NCI-H1436 treated with DMSO at 0.1 percent for 48 hours (cell line): ENCODE measurements around the gene ZFC3H1.
"Not testable (repeated sequence)": the region's sequence is repeated elsewhere in the genome, so short reads cannot be mapped to it uniquely, and the experiment has no call there.

ENCODE experiments used
- DNase-seq: peaks from one replicate; lab custom pipeline; 2025; lab: John Stamatoyannopoulos, UW

The ZFC3H1 gene

GRCh38 chr12:71663561-71664410 lies at the start of gene ZFC3H1, which contains the start of gene THAP2:
Gene ZFC3H1 (minus strand): TSS chr12:71663848. CDS start chr12:71663610, 238 bp downstream.
Gene THAP2 (plus strand): TSS chr12:71664301. CDS start chr12:71664510, 209 bp downstream.
- peak; percentile 97 for DNase-seq

GRCh38 chr12:71710276-71711125 lies 46.9 kb upstream of the ZFC3H1 start:
- no peak for DNase-seq

GRCh38 chr12:71708658-71709057 lies 45.0 kb upstream of the ZFC3H1 start:
- no peak for DNase-seq

GRCh38 chr12:71704920-71705319 lies 41.3 kb upstream of the ZFC3H1 start:
- no peak for DNase-seq

- DNase-seq, result no peak
Measured at GRCh38 chr12:71703206-71703605, 39.6 kb upstream of the ZFC3H1 start.

- no peak for DNase-seq
Measured at GRCh38 chr12:71702590-71702989, 38.9 kb upstream of the ZFC3H1 start.

- DNase-seq, result not testable (repeated sequence)
Measured at GRCh38 chr12:71702181-71702580, 38.5 kb upstream of the ZFC3H1 start.

- DNase-seq, result no peak
Measured at GRCh38 chr12:71695782-71696181, 32.1 kb upstream of the ZFC3H1 start.

GRCh38 chr12:71694099-71694820 lies 30.6 kb upstream of the ZFC3H1 start:
- no peak for DNase-seq

- not testable (repeated sequence) for DNase-seq
Measured at GRCh38 chr12:71693651-71694050, 30.0 kb upstream of the ZFC3H1 start.

GRCh38 chr12:71693126-71693525 lies 29.5 kb upstream of the ZFC3H1 start:
- no peak for DNase-seq

- DNase-seq, result no peak
Measured at GRCh38 chr12:71691504-71692129, 28.0 kb upstream of the ZFC3H1 start.

GRCh38 chr12:71688961-71689570 lies 25.4 kb upstream of the ZFC3H1 start:
- DNase-seq, result no peak

- DNase-seq, result not testable (repeated sequence)
Measured at GRCh38 chr12:71687172-71687571, 23.5 kb upstream of the ZFC3H1 start.

GRCh38 chr12:71686658-71687025 lies 23.0 kb upstream of the ZFC3H1 start:
- DNase-seq, result no peak

- peak; percentile 51 for DNase-seq
Measured at GRCh38 chr12:71685914-71686657, 22.4 kb upstream of the ZFC3H1 start, which contains the start of gene TMEM19. Gene TMEM19 (plus strand): TSS chr12:71686082. CDS start chr12:71686681, 599 bp downstream.

GRCh38 chr12:71685312-71685906 lies 21.8 kb upstream of the ZFC3H1 start:
- DNase-seq, result no peak

- DNase-seq, result no peak
Measured at GRCh38 chr12:71684081-71684480, 20.4 kb upstream of the ZFC3H1 start.

GRCh38 chr12:71683633-71684032 lies 20.0 kb upstream of the ZFC3H1 start:
- no peak for DNase-seq

GRCh38 chr12:71682466-71682865 lies 18.8 kb upstream of the ZFC3H1 start:
- no peak for DNase-seq
